Upper lobe of left lung (tissue), 4 donors: ENCODE measurements around the gene CTDNEP1.

ENCODE experiments used
- CTCF ChIP-seq, 6 experiments: fragments of 450-650 bp in 4 of 6; fragments of 200-600 bp in 2 of 6; sonication (generic) in 2 of 6; IDR thresholded peaks; one replicate each; pipeline ENCODE4 v1.5.1; 2016 to 2019; ENCODE audit warnings: antibody characterized with exemption in 6 of 6
- EP300 ChIP-seq, 4 donors: sonication (generic); formaldehyde crosslinking; IDR thresholded peaks; one replicate each; pipeline ENCODE4 v1.5.1; 2017; ENCODE audit warnings: antibody characterized with exemption in 4 of 4, control low read depth in 2 of 4
- POLR2A ChIP-seq, 4 donors: fragments of 450-650 bp; IDR thresholded peaks; one replicate each; pipeline ENCODE4 v1.5.1; 2016 to 2017; ENCODE audit warnings: antibody characterized with exemption in 4 of 4, mild to moderate bottlenecking in 2 of 4
- POLR2AphosphoS5 ChIP-seq, 2 donors: sonication (generic); formaldehyde crosslinking; IDR thresholded peaks; one replicate each; pipeline ENCODE4 v1.5.1; 2017; ENCODE audit warnings: antibody characterized with exemption in 2 of 2

GRCh38 chr17:7290685-7291084, 39.2 kb upstream of the CTDNEP1 start:
- TF ChIP-seq POLR2AphosphoS5 (IDR thresholded peaks at IDR 0.05) (no peak), CTCF (IDR thresholded peaks at IDR 0.05) (no peak), POLR2A (IDR thresholded peaks at IDR 0.05) (no peak), EP300 (IDR thresholded peaks at IDR 0.05) (no peak)
